Measurements from ENCODE around the gene NKTR.

The NKTR gene

DNA sequence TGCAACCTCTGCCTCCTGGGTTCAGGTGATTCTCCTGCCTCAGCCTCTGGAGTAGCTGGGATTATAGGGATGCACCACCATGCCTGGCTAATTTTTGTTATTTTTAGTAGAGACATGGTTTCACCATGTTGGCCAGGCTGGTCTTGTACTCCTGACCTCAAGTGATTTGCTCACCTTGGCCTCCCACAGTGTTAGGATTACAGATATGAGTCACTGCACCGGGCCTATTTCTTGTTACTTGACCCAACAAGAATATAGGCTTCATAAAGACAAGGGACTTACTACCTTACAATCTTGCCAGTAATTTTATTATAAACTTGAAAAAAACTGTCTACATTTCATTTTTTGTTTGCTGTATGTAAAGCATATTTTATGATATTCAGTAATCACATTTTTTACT, 31.7 kb downstream of the NKTR start:
- no peak for DNase-seq
- Histone ChIP-seq H3K36me3 (replicated peaks; ENCODE audit: insufficient read depth, low read length) (peaks cover 8% of the 10 kb centered on the region; the same call in 1 of the 2 replicates), H3K9me3 (replicated peaks; ENCODE audit: insufficient read depth, low read length) (no peaks in the 10 kb centered on the region), H4K20me1 (ENCODE audit: insufficient read depth, low read length) (no peaks in the 10 kb centered on the region), H3K4me2 (ENCODE audit: low read depth, low read length) (no peak overlapping the region), H3F3A (ENCODE audit: insufficient read depth, low read length) (0 out of 2 replicates have a peak, but pooled peaks cover under 1% of the 10 kb centered on the region), H3K79me2 (ENCODE audit: low read length) (no peaks in the 10 kb centered on the region), H3K4me1 (ENCODE audit: low read length) (peaks cover 1% of the 10 kb centered on the region; the same call in 1 of the 2 replicates), H3K27me3 (replicated peaks; ENCODE audit: insufficient read depth, low read length) (no peaks in the 10 kb centered on the region), H3K9ac (ENCODE audit: low read length) (no peak overlapping the region), H3K4me3 (ENCODE audit: low read length) (no peak overlapping the region), H3K27ac (ENCODE audit: low read length) (no peak overlapping the region), H3K9me2 (replicated peaks; ENCODE audit: insufficient read depth, low read length) (no peaks in the 10 kb centered on the region), H2AFZ (ENCODE audit: low read length) (no peak overlapping the region)
- no peak for TF ChIP-seq EZH2phosphoT487 (IDR thresholded peaks at IDR 0.05; ENCODE audit: low read length)
- TF ChIP-seq, protein P1, sequence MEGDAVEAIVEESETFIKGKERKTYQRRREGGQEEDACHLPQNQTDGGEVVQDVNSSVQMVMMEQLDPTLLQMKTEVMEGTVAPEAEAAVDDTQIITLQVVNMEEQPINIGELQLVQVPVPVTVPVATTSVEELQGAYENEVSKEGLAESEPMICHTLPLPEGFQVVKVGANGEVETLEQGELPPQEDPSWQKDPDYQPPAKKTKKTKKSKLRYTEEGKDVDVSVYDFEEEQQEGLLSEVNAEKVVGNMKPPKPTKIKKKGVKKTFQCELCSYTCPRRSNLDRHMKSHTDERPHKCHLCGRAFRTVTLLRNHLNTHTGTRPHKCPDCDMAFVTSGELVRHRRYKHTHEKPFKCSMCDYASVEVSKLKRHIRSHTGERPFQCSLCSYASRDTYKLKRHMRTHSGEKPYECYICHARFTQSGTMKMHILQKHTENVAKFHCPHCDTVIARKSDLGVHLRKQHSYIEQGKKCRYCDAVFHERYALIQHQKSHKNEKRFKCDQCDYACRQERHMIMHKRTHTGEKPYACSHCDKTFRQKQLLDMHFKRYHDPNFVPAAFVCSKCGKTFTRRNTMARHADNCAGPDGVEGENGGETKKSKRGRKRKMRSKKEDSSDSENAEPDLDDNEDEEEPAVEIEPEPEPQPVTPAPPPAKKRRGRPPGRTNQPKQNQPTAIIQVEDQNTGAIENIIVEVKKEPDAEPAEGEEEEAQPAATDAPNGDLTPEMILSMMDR (IDR thresholded peaks at IDR 0.05; ENCODE audit: low read length), result no peak
- no peak for TF ChIP-seq EZH2 (optimal IDR thresholded peaks at IDR 0.05; ENCODE audit: low read depth, low read length)

DNA sequence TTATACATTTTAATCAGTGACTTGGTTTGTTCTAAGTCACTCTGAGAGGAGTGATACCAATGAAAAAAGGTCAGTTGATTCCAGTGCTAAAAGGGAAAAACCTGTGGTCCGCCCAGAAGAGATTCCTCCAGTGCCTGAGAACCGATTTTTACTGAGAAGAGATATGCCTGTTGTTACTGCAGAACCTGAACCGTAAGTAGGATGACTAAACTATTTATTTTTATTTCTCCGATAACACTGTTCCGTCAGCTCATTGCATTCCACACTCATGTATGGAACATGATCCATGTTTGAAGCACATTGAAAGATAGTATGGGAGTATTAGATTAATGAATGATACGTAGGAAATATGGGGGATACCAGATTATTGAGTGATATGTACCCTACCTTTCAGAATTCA, 33.1 kb downstream of the NKTR start:
- peaks cover 8% of the 10 kb centered on the region; the same call in 1 of the 2 replicates for H3K36me3 ChIP-seq (replicated peaks; ENCODE audit: insufficient read depth, low read length)

DNA sequence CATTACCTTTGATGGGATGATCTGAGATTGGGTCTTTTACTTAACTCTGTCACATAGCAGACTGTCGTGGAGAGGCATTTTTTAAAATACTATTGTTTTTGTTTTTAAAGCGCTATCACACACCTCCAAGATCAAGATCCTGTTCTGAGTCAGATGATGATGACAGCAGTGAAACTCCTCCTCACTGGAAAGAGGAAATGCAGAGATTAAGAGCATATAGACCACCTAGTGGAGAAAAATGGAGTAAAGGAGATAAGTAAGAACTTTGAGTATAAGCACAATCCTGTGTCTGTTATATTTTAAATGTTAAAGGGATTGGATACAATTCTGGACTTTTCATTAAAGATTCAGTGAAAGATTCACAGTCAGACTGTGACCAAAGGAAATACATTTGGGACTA, 34.6 kb downstream of the NKTR start:
- Histone ChIP-seq H3K79me2 (ENCODE audit: low read length) (peaks cover 14% of the 10 kb centered on the region), H3K9ac (ENCODE audit: low read length) (no peak overlapping the region), H3K9me2 (replicated peaks; ENCODE audit: insufficient read depth, low read length) (no peaks in the 10 kb centered on the region), H3K27me3 (replicated peaks; ENCODE audit: insufficient read depth, low read length) (no peaks in the 10 kb centered on the region), H3K9me3 (replicated peaks; ENCODE audit: insufficient read depth, low read length) (no peaks in the 10 kb centered on the region), H3K27ac (ENCODE audit: low read length) (no peak overlapping the region), H2AFZ (ENCODE audit: low read length) (no peak overlapping the region), H3K36me3 (replicated peaks; ENCODE audit: insufficient read depth, low read length) (peaks cover 8% of the 10 kb centered on the region; the same call in 1 of the 2 replicates), H3K4me2 (ENCODE audit: low read depth, low read length) (no peak overlapping the region), H3F3A (ENCODE audit: insufficient read depth, low read length) (peaks cover 18% of the 10 kb centered on the region), H4K20me1 (ENCODE audit: insufficient read depth, low read length) (no peaks in the 10 kb centered on the region), H3K4me1 (ENCODE audit: low read length) (peaks cover 16% of the 10 kb centered on the region), H3K4me3 (ENCODE audit: low read length) (no peak overlapping the region)
- no peak for DNase-seq
- TF ChIP-seq EZH2phosphoT487 (IDR thresholded peaks at IDR 0.05; ENCODE audit: low read length), result no peak
- TF ChIP-seq EZH2 (optimal IDR thresholded peaks at IDR 0.05; ENCODE audit: low read depth, low read length), result no peak
- TF ChIP-seq, protein P1 (IDR thresholded peaks at IDR 0.05; ENCODE audit: low read length), result no peak

More for the DNA sequence above, 33.1 kb downstream of the NKTR start:
- Histone ChIP-seq H4K20me1 (ENCODE audit: insufficient read depth, low read length) (no peaks in the 10 kb centered on the region), H3K9me2 (replicated peaks; ENCODE audit: insufficient read depth, low read length) (no peaks in the 10 kb centered on the region), H3K4me2 (ENCODE audit: low read depth, low read length) (no peak overlapping the region), H3K4me1 (ENCODE audit: low read length) (peaks cover 10% of the 10 kb centered on the region), H3K9me3 (replicated peaks; ENCODE audit: insufficient read depth, low read length) (no peaks in the 10 kb centered on the region), H3K27ac (ENCODE audit: low read length) (no peak overlapping the region), H2AFZ (ENCODE audit: low read length) (no peak overlapping the region), H3K79me2 (ENCODE audit: low read length) (no peaks in the 10 kb centered on the region), H3K4me3 (ENCODE audit: low read length) (no peak overlapping the region), H3K9ac (ENCODE audit: low read length) (no peak overlapping the region), H3K27me3 (replicated peaks; ENCODE audit: insufficient read depth, low read length) (no peaks in the 10 kb centered on the region), H3F3A (ENCODE audit: insufficient read depth, low read length) (peaks cover 15% of the 10 kb centered on the region)
- TF ChIP-seq, protein P1 (IDR thresholded peaks at IDR 0.05; ENCODE audit: low read length), result no peak
- TF ChIP-seq EZH2phosphoT487 (IDR thresholded peaks at IDR 0.05; ENCODE audit: low read length) (no peak), EZH2 (optimal IDR thresholded peaks at IDR 0.05; ENCODE audit: low read depth, low read length) (no peak)
- no peak for DNase-seq
